ENCODE measurements around the gene C2orf15.

- TF ChIP-seq CTCF (IDR thresholded peaks at IDR 0.05) (no peak), SIN3A (IDR thresholded peaks at IDR 0.05; ENCODE audit: borderline replicate concordance, insufficient read depth, low read depth, low read length) (no peak)
Measured at GRCh38 chr2:99111945-99112344, 29.6 kb upstream of the C2orf15 start.

Measured in Panc1 (cell line).